Trophoblast cell (in vitro differentiated cells and primary cell): ENCODE results near the gene CHDH.

Experiments used
- DNase-seq, 2 donors: peaks; one replicate each; pipeline ENCODE4 v3.0.0-alpha.2; 2016
- H2AFZ ChIP-seq: 2 replicates; pipeline ENCODE4 v1.6.1; 2013; ENCODE audit warnings: low read length, moderate library complexity, mild to moderate bottlenecking; ENCODE audit not compliant: insufficient read depth, poor library complexity
- H2AK5ac ChIP-seq: 2 replicates; pipeline ENCODE4 v1.6.1; 2013; ENCODE audit warnings: mild to moderate bottlenecking, low read length
- H2BK120ac ChIP-seq: 2 replicates; pipeline ENCODE4 v1.6.1; 2013; ENCODE audit warnings: low read length, mild to moderate bottlenecking, moderate library complexity; ENCODE audit not compliant: insufficient read depth, poor library complexity
- H2BK12ac ChIP-seq: 2 replicates; pipeline ENCODE4 v1.6.1; 2013; ENCODE audit warnings: mild to moderate bottlenecking, low read length, moderate library complexity
- H2BK5ac ChIP-seq: 2 replicates; pipeline ENCODE4 v1.6.1; 2013; ENCODE audit warnings: low read length, low read depth, moderate library complexity, mild to moderate bottlenecking; ENCODE audit not compliant: poor library complexity
- H3K14ac ChIP-seq: 2 replicates; pipeline ENCODE4 v1.6.1; 2013; ENCODE audit warnings: mild to moderate bottlenecking, low read length
- H3K18ac ChIP-seq: 2 replicates; pipeline ENCODE4 v1.6.1; 2013; ENCODE audit warnings: mild to moderate bottlenecking, low read length
- H3K23ac ChIP-seq: 2 replicates; pipeline ENCODE4 v1.6.1; 2013; ENCODE audit warnings: low read length
- H3K27ac ChIP-seq: 2 replicates; pipeline ENCODE4 v1.5.1; 2013; ENCODE audit warnings: low read depth, mild to moderate bottlenecking, inconsistent platforms, low read length, moderate library complexity
- H3K27me3 ChIP-seq: 2 replicates; pipeline ENCODE4 v1.6.1; 2013; ENCODE audit warnings: inconsistent platforms, mild to moderate bottlenecking, low read length, moderate library complexity; ENCODE audit not compliant: insufficient read depth
- H3K36me3 ChIP-seq, 2 experiments: 1 replicate in 1 of 2; 2 replicates in 1 of 2; pipeline ENCODE4 v1.6.1; 2013; ENCODE audit warnings: low read length in 2 of 2, mild to moderate bottlenecking in 2 of 2, moderate library complexity in 1 of 2; ENCODE audit not compliant: insufficient read depth in 2 of 2, control insufficient read depth in 1 of 2
- H3K4ac ChIP-seq: 2 replicates; pipeline ENCODE4 v1.6.1; 2013; ENCODE audit warnings: low read depth, mild to moderate bottlenecking, low read length, moderate library complexity
- H3K4me1 ChIP-seq, 2 experiments: 1 replicate in 1 of 2; 2 replicates in 1 of 2; pipeline ENCODE4 v1.6.1; 2013; ENCODE audit warnings: low read length in 2 of 2, mild to moderate bottlenecking in 2 of 2, moderate library complexity in 1 of 2; ENCODE audit not compliant: insufficient read depth in 2 of 2, control insufficient read depth in 1 of 2
- H3K4me2 ChIP-seq: 2 replicates; pipeline ENCODE4 v1.6.1; 2013; ENCODE audit warnings: inconsistent platforms, mild to moderate bottlenecking, low read length, moderate library complexity
- H3K4me3 ChIP-seq: 2 replicates; pipeline ENCODE4 v1.5.1; 2013; ENCODE audit warnings: mild to moderate bottlenecking, low read depth, low read length, inconsistent platforms
- H3K79me1 ChIP-seq: one replicate; pipeline ENCODE4 v1.6.1; 2013; ENCODE audit warnings: low read length
- H3K79me2 ChIP-seq: 2 replicates; pipeline ENCODE4 v1.6.1; 2013; ENCODE audit warnings: low read length, mild to moderate bottlenecking; ENCODE audit not compliant: control insufficient read depth, insufficient read depth, poor library complexity
- H3K9ac ChIP-seq: 2 replicates; pipeline ENCODE4 v1.6.1; 2013; ENCODE audit warnings: mild to moderate bottlenecking, low read length
- H3K9me3 ChIP-seq: 2 replicates; pipeline ENCODE4 v1.6.1; 2013; ENCODE audit warnings: low read depth, mild to moderate bottlenecking, control low read depth, inconsistent platforms, low read length; ENCODE audit not compliant: insufficient read depth
- H4K12ac ChIP-seq: 2 replicates; pipeline ENCODE4 v1.6.1; 2013; ENCODE audit warnings: low read depth, mild to moderate bottlenecking, low read length, moderate library complexity
- H4K8ac ChIP-seq: 2 replicates; pipeline ENCODE4 v1.6.1; 2013; ENCODE audit warnings: low read depth, mild to moderate bottlenecking, low read length, moderate library complexity
- H4K91ac ChIP-seq: one replicate; pipeline ENCODE4 v1.6.1; 2013; ENCODE audit warnings: low read depth, mild to moderate bottlenecking, low read length, moderate library complexity
- WGBS: extraction: QIAGEN DNeasy Blood & Tissue Kit; methylation state at CpG from one replicate; pipeline ENCODE4 v1.1.7; 2013; ENCODE audit warnings: missing lambda C conversion rate; ENCODE audit not compliant: insufficient read length, insufficient coverage; ENCODE audit errors: extremely low coverage; 5-methylcytosine and 5-hydroxymethylcytosine counted together

The CHDH gene

DNA sequence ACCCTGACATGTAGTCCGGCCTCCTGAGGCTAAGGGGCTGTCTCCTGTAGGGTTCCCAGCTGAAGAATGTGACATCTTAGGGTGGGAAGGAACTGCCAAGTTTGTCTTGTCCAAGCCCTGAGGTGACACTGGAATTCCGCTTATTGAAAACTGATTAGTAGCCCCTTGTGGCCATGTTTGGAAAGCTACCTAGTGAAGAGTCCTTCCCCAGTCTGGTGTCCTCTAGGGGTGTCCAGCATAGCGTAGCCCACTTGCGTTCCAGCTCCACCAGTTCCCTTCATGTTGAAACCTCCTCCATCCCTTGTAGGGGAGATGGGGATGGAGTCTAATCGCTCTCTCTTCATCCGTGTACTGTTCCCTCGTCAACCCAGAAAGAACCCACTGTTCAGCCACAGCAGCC lies 79.5 kb downstream of the CHDH start:
- Histone ChIP-seq H4K8ac (no peak overlapping the region), H3K9me3 (peaks cover 1% of the 10 kb centered on the region), H3K14ac (no peak overlapping the region), H3K4me1 (no peaks in the 10 kb centered on the region), H3K4me2 (no peak overlapping the region), H3K79me2 (no peaks in the 10 kb centered on the region), H3K23ac (no peak overlapping the region), H4K12ac (no peak overlapping the region), H4K91ac (no peak overlapping the region), H3K4ac (no peak overlapping the region), H2AK5ac (no peak overlapping the region), H2BK5ac (no peak overlapping the region), H2BK12ac (no peak overlapping the region), H3K4me3 (no peak overlapping the region), H3K36me3 (no peaks in the 10 kb centered on the region), H3K18ac (no peak overlapping the region), H3K27ac (no peak overlapping the region), H3K9ac (no peak overlapping the region), H2BK120ac (no peak overlapping the region), H2AFZ (no peak overlapping the region), H3K79me1 (no peaks in the 10 kb centered on the region), H3K27me3 (no peaks in the 10 kb centered on the region)
- no CpG with 5 or more reads among the region's 7 CpGs for WGBS
- DNase-seq: no peak

DNA sequence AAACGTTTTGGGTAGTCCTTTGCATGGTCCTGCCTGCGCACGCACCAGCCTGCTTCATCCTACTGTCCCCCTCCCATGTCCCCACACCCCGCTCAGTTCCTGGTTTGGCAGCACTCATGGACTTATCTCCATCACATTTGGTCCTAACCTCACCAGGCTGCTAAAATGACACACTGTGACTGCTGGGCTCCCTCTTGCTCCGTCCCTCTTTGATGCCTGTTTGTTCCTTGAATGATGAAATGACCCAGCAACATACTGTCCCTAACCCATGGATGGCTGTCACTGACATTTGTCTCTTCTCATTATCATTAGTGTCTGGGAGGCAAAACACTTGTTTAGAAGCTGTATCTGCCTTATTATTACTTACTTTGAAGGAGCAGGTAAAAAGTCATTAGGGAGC lies 80.5 kb downstream of the CHDH start:
- Histone ChIP-seq H3K27ac (no peak overlapping the region), H3K4ac (no peak overlapping the region), H3K4me1 (no peaks in the 10 kb centered on the region), H3K27me3 (no peaks in the 10 kb centered on the region), H3K79me1 (no peaks in the 10 kb centered on the region), H3K79me2 (no peaks in the 10 kb centered on the region), H4K12ac (no peak overlapping the region), H2AFZ (no peak overlapping the region), H4K91ac (no peak overlapping the region), H4K8ac (no peak overlapping the region), H3K36me3 (no peaks in the 10 kb centered on the region), H2AK5ac (no peak overlapping the region), H3K9me3 (peaks cover 1% of the 10 kb centered on the region), H3K14ac (no peak overlapping the region), H3K23ac (no peak overlapping the region), H2BK120ac (no peak overlapping the region), H3K4me2 (no peak overlapping the region), H3K4me3 (no peak overlapping the region), H2BK12ac (no peak overlapping the region), H2BK5ac (no peak overlapping the region), H3K9ac (no peak overlapping the region), H3K18ac (no peak overlapping the region)
- WGBS: no CpG with 5 or more reads among the region's 5 CpGs
- no peak for DNase-seq

DNA sequence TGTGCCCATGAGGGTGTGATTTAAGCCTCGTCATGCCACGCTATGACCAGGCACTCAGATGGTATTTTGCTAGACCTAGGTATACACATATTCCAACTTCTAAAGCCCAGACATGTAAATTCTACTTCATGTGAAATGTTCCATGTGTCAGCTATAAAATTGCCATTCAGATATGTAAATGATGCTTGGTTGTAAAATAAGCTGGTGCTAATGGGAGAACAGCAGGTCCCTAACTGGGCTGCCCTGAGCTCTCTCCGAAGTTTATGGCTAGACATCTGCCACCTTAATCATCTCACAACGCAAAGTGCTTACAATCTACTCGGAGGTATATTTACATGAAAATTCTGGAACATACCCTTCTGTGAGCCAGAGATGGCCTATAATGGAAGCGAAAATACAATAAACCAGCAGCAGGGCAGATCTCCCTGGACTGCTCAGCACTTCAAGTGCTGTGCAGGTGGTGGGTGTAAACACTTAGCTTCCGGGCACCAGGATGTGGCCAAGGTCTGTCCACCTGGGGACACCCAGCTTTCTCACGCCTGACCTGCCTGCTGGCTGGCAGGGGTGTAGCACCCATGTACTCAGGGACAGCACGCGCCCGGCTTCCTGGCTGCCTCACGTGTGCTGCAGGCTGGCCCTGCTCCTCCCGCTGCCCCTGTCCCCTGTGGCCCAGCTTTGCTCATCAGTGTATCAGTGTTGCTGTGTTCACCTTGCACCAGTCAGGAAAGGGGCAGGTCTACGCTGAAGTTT lies 82.0 kb downstream of the CHDH start:
- H3K14ac ChIP-seq: no peak overlapping the region
- no peaks in the 10 kb centered on the region for H3K4me1 ChIP-seq
- H3K23ac ChIP-seq: no peak overlapping the region
- no peak overlapping the region for H3K4me2 ChIP-seq
- no peaks in the 10 kb centered on the region for H3K79me1 ChIP-seq
- H3K9ac ChIP-seq: no peak overlapping the region
- H2AFZ ChIP-seq: no peak overlapping the region
- H3K4me3 ChIP-seq: no peak overlapping the region
- no peak overlapping the region for H4K8ac ChIP-seq
- H3K27me3 ChIP-seq: no peaks in the 10 kb centered on the region
- H3K79me2 ChIP-seq: no peaks in the 10 kb centered on the region
- DNase-seq: no peak
- peaks cover 1% of the 10 kb centered on the region for H3K9me3 ChIP-seq
- no peak overlapping the region for H3K27ac ChIP-seq
- H4K91ac ChIP-seq: no peak overlapping the region
- no peak overlapping the region for H3K18ac ChIP-seq
- no peak overlapping the region for H2BK120ac ChIP-seq
- no peak overlapping the region for H4K12ac ChIP-seq
- H3K4ac ChIP-seq: no peak overlapping the region
- no peak overlapping the region for H2BK12ac ChIP-seq
- H2BK5ac ChIP-seq: no peak overlapping the region
- no CpG with 5 or more reads among the region's 14 CpGs for WGBS
- no peaks in the 10 kb centered on the region for H3K36me3 ChIP-seq
- H2AK5ac ChIP-seq: no peak overlapping the region

DNA sequence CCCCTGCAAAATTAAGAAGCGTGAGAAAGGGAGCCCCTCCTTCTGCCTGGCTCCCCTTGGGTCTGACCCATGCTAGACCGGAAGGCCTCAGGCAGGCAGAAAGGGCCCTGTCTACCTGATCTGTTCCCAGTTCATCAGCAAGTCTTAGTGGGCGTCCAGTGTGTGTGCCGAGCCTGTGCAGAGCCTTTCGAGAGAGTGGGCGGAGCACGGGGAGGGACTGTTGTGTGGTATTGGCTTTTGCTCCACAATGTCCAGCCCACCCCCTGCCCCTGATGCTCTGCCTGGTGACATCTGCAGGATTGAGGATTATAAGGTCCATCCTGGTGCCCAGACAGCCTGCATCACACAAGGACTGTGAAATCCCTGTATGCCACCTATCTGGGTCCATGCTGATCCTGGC lies 82.9 kb downstream of the CHDH start:
- Histone ChIP-seq H3K4me1 (no peaks in the 10 kb centered on the region), H3K4ac (no peak overlapping the region), H3K9ac (no peak overlapping the region), H3K18ac (no peak overlapping the region), H3K27me3 (no peaks in the 10 kb centered on the region), H2AFZ (no peak overlapping the region), H2AK5ac (no peak overlapping the region), H3K14ac (no peak overlapping the region), H3K79me2 (no peaks in the 10 kb centered on the region), H2BK5ac (no peak overlapping the region), H3K4me2 (no peak overlapping the region), H2BK120ac (no peak overlapping the region), H3K9me3 (peaks cover 1% of the 10 kb centered on the region), H2BK12ac (no peak overlapping the region), H3K27ac (no peak overlapping the region), H4K8ac (no peak overlapping the region), H3K36me3 (no peaks in the 10 kb centered on the region), H4K12ac (no peak overlapping the region), H4K91ac (no peak overlapping the region), H3K4me3 (no peak overlapping the region), H3K23ac (no peak overlapping the region), H3K79me1 (no peaks in the 10 kb centered on the region)
- DNase-seq: no peak
- no CpG with 5 or more reads among the region's 7 CpGs for WGBS
